DMS79 treated with DMSO at 0.1 percent for 48 hours (cell line): ENCODE data around the gene SUN2.

ENCODE experiments used
- DNase-seq: peaks from one replicate; lab custom pipeline; 2025; lab: John Stamatoyannopoulos, UW

Gene SUN2

GRCh38 chr22:38697425-38698089 is 58.2 kb downstream of the SUN2 start:
- DNase-seq: no peak

GRCh38 chr22:38696606-38697424 is 59.0 kb downstream of the SUN2 start:
- no peak for DNase-seq

- no peak for DNase-seq
These were observed 60.9 kb downstream of the SUN2 start for GRCh38 chr22:38694940-38695339.

GRCh38 chr22:38694049-38694448 is 61.7 kb downstream of the SUN2 start:
- no peak for DNase-seq

- no peak for DNase-seq
These were observed 66.1 kb downstream of the SUN2 start for GRCh38 chr22:38689651-38690050.

- DNase-seq: no peak
These were observed 70.0 kb downstream of the SUN2 start for GRCh38 chr22:38685761-38686160.

GRCh38 chr22:38684895-38685294 is 70.9 kb downstream of the SUN2 start:
- no peak for DNase-seq
